K562 (cell line): ENCODE measurements around the gene OR10H5. TPM values are rescaled to one million over a fixed set of nuclear protein-coding genes. Genes with fewer than 3 reads are reported as not detected.

Experiments used
- BHLHE40 ChIP-seq: IDR thresholded peaks from 2 replicates; pipeline ENCODE4 v1.6.1; 2011; ENCODE audit warnings: low read length, improper control_type of control experiment
- EGR1 ChIP-seq: fragments of 450-650 bp; conservative IDR thresholded peaks from 2 replicates; pipeline ENCODE4 v1.6.1; 2017; ENCODE audit warnings: mild to moderate bottlenecking
- ESRRA ChIP-seq: fragments of 450-650 bp; IDR thresholded peaks from 2 replicates; pipeline ENCODE4 v1.6.1; 2014; ENCODE audit warnings: low read depth, mild to moderate bottlenecking, moderate library complexity, borderline replicate concordance
- GTF2B ChIP-seq: IDR thresholded peaks from 2 replicates; pipeline ENCODE4 v1.6.1; 2011; ENCODE audit not compliant: insufficient read length; ENCODE audit errors: extremely low read depth
- ILF3 ChIP-seq: fragments of 450-650 bp; IDR thresholded peaks from 2 replicates; pipeline ENCODE4 v1.6.1; 2018; ENCODE audit warnings: antibody characterized with exemption, mild to moderate bottlenecking, moderate library complexity, borderline replicate concordance
- MIER1 ChIP-seq: fragments of 450-650 bp; IDR thresholded peaks from 2 replicates; pipeline ENCODE4 v1.6.1; 2016; ENCODE audit warnings: antibody characterized with exemption, mild to moderate bottlenecking, low read depth
- NRF1 ChIP-seq, 2 experiments: fragments of 450-650 bp; IDR thresholded peaks in 1 of 2; conservative IDR thresholded peaks in 1 of 2; 2 replicates each; pipeline ENCODE4 v1.6.1; 2014; ENCODE audit warnings: mild to moderate bottlenecking in 2 of 2
- POLR3A ChIP-seq: IDR thresholded peaks from 2 replicates; pipeline ENCODE4 v1.6.1; 2011; ENCODE audit warnings: borderline replicate concordance, mild to moderate bottlenecking, moderate library complexity; ENCODE audit not compliant: insufficient read length, insufficient read depth; ENCODE audit errors: extremely low read depth
- SMAD1 ChIP-seq: fragments of 150-350 bp; IDR thresholded peaks from 2 replicates; pipeline ENCODE4 v1.6.1; 2014; ENCODE audit warnings: low read length, low read depth; ENCODE audit not compliant: partially characterized antibody
- THAP12 ChIP-seq: fragments of 250-450 bp; sonication (Bioruptor Pico); IDR thresholded peaks from 2 replicates; pipeline ENCODE4 v1.9.0; 2021; ENCODE audit warnings: mild to moderate bottlenecking, inconsistent platforms
- TRIM24 ChIP-seq, 2 experiments: fragments of 450-650 bp; IDR thresholded peaks; 2 replicates each; pipeline ENCODE4 v1.6.1; 2016
- ZFP1 ChIP-seq: fragments of 450-650 bp; formaldehyde crosslinking; IDR thresholded peaks from 2 replicates; pipeline ENCODE4 v1.4.0; 2020; ENCODE audit warnings: mild to moderate bottlenecking, mixed read lengths
- ZNF197 ChIP-seq: fragments of 200-800 bp; sonication (Bioruptor generic); IDR thresholded peaks from 2 replicates; pipeline ENCODE4 v1.6.1; 2016; ENCODE audit warnings: low read depth, missing genetic modification characterization, missing compliant biosample characterization
- ZNF347 ChIP-seq: fragments of 450-650 bp; formaldehyde crosslinking; IDR thresholded peaks from 2 replicates; pipeline ENCODE4 v1.4.0; 2020; ENCODE audit warnings: low read depth, mild to moderate bottlenecking, moderate library complexity
- ZNF717 ChIP-seq: fragments of 250-450 bp; sonication (Bioruptor Pico); IDR thresholded peaks from 2 replicates; pipeline ENCODE4 v1.5.0; 2021
- ZZZ3 ChIP-seq: fragments of 450-650 bp; IDR thresholded peaks from 2 replicates; pipeline ENCODE4 v1.6.1; 2016; ENCODE audit warnings: antibody characterized with exemption, mild to moderate bottlenecking, moderate library complexity
- polyA plus RNA-seq, 8 experiments: library from polyadenylated mRNA; depleted of rRNA in 4 of 8; stranded (reverse) in 5 of 8; unstranded in 3 of 8; fragments of >200 nt; fragmentation: Nextera tagmentation in 2 of 8; fragmentation: Illumina TruSeq in 1 of 8; extraction: Ambion mirVana in 2 of 8; extraction: Trizol in 1 of 8; gene quantifications; 2 replicates each; pipeline versions ENCODE4 v1.2.1 to v1.2.3, GENCODE V29; 2011 to 2014; ENCODE audit warnings: inconsistent platforms in 1 of 8, missing spikeins in 1 of 8
- total RNA-seq, 7 experiments: library from RNA; depleted of rRNA in 6 of 7; stranded (reverse); fragments of >200 nt in 6 of 7; fragmentation: Illumina TruSeq in 2 of 7; extraction: Trizol in 2 of 7; gene quantifications; 2 replicates each; pipeline versions ENCODE4 v1.2.1 to v1.2.3, GENCODE V29; 2011 to 2021; ENCODE audit warnings: low replicate concordance in 1 of 7
- TF ChIP-seq, protein P1 (sequence below): fragments of 250-450 bp; sonication (Bioruptor Pico); IDR thresholded peaks from 2 replicates; pipeline ENCODE4 v1.5.0; 2020; ENCODE audit warnings: mild to moderate bottlenecking, borderline replicate concordance

OR10H5 gene
- total and polyA plus RNA-seq, 9 of the 15 experiments (the other 6 are each of a cell fraction or from before 2014, with no cell fraction given), result not detected

DNA sequence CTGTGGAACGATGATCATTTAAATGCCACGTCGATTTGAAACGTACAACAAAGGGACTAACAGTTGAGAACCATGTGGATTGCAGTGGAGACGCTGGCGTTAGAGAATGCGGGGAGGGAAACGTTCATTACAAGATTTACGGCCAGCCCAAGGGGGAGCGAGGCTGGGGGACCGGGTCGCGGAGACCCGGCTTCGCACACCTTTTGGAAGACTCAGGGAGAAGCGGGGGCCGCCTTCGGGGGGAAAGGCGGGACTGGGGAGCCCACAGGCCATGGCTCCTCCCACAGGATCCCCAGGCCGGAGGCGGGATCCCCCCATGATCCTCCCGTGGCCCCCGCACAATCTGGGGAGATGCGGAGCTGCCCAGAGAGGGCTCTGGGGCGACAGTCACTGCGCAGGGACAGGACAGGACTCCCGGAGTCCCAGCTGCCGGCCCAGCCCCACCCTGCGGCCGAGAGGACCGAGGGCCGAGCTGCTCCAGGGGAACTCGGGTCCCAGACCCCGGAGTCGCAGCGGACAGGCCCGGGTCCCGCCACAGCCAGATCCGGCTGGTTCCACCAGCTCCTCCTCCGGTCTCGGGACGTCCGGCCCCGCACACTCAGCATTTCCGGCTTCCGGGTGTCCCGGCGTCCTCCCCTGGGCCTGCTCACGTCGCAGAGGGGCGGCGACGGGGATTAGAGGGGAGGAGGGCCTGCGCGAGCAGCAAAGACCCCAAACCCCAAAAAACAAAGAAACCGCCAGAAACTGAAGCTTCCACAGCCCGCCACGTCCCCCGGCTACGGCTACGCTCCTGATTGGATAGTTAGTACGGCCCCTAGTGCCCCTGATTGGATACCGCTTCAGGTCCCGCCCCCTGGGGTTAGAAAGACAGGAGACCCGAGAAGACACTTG is 49.1 kb downstream of the OR10H5 start (continued):
- peak; percentile 72 for TF ChIP-seq EGR1
- TF ChIP-seq NRF1 (conservative IDR thresholded peaks at IDR 0.05 in 1 of 2, IDR thresholded peaks at IDR 0.05 in 1 of 2), result peak; percentile 89 to 91
- TF ChIP-seq ZFP1, result no peak; the same call in none of the 2 replicates
- TF ChIP-seq ZNF347, result 0 out of 2 replicates have a peak, but pooled peaks have one; percentile 66
- TF ChIP-seq TRIM24 (IDR thresholded peaks at IDR 0.05), result peak in 1 of 2 experiments; percentile 88; a peak in 2 of 4 replicates
- peak; percentile 86 for TF ChIP-seq THAP12 (CRISPR knock-in tag)
- TF ChIP-seq ESRRA, result peak; percentile 65; the same call in 1 of the 2 replicates
- peak; percentile 75; the same call in 1 of the 2 replicates for TF ChIP-seq ZNF717
- TF ChIP-seq ILF3, result no peak
- no peak for TF ChIP-seq ZZZ3
- TF ChIP-seq POLR3A, result no peak
- TF ChIP-seq GTF2B, result peak; percentile 9
- TF ChIP-seq SMAD1, result no peak
- 0 out of 2 replicates have a peak, but pooled peaks have one; percentile 2 for TF ChIP-seq ZNF197 (CRISPR knock-in tag)
- TF ChIP-seq, protein P1, sequence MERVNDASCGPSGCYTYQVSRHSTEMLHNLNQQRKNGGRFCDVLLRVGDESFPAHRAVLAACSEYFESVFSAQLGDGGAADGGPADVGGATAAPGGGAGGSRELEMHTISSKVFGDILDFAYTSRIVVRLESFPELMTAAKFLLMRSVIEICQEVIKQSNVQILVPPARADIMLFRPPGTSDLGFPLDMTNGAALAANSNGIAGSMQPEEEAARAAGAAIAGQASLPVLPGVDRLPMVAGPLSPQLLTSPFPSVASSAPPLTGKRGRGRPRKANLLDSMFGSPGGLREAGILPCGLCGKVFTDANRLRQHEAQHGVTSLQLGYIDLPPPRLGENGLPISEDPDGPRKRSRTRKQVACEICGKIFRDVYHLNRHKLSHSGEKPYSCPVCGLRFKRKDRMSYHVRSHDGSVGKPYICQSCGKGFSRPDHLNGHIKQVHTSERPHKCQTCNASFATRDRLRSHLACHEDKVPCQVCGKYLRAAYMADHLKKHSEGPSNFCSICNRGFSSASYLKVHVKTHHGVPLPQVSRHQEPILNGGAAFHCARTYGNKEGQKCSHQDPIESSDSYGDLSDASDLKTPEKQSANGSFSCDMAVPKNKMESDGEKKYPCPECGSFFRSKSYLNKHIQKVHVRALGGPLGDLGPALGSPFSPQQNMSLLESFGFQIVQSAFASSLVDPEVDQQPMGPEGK (CRISPR knock-in tag), result peak; percentile 76; the same call in 1 of the 2 replicates
- peak; percentile 55; the same call in 1 of the 2 replicates for TF ChIP-seq BHLHE40
- no peak for TF ChIP-seq MIER1
